IMR-90 (cell line): ENCODE results near the gene CCDC50. TPM values are rescaled to one million over a fixed set of nuclear protein-coding genes. Genes with fewer than 3 reads are reported as not detected.

Experiments
- ATAC-seq: fragments of 200-7000 bp; cut with Tn5 transposase; 2 replicates; pipeline ENCODE4 v1.9.1; 2020; ENCODE audit warnings: low read depth, mild to moderate bottlenecking, moderate library complexity
- BruUV-seq: library from RNA; stranded (reverse); fragments of 400-500 nt; replicated peaks from 2 replicates; lab custom pipeline; 2021; lab: Mats Ljungman, UMichigan
- CTCF ChIA-PET: fragments of 300-600 bp; formaldehyde crosslinking; extraction: SDS; loops from one replicate; lab custom pipeline; 2021; ENCODE audit warnings: antibody characterized with exemption; lab: Yijun Ruan, JAX
- POLR2A ChIA-PET: fragments of 300-600 bp; sonication (Branson Sonifier 250); formaldehyde crosslinking; loops from one replicate; lab custom pipeline; 2022; ENCODE audit warnings: antibody characterized with exemption; ENCODE audit not compliant: unreplicated experiment; lab: Charles Lee
- DNase-seq: peaks from one replicate; pipeline ENCODE4 v3.0.0; 2013
- H2AFZ ChIP-seq: replicated peaks from 2 replicates; pipeline ENCODE3; 2013; ENCODE audit warnings: low read length, mild to moderate bottlenecking; ENCODE audit not compliant: poor library complexity
- H2AK5ac ChIP-seq: 2 replicates; pipeline ENCODE4 v1.6.1; 2013; ENCODE audit warnings: low read depth, low read length, inconsistent platforms
- H2AK9ac ChIP-seq: replicated peaks from 2 replicates; pipeline ENCODE3; 2013; ENCODE audit warnings: mild to moderate bottlenecking, low read depth, low read length, moderate library complexity; ENCODE audit not compliant: poor library complexity
- H2BK120ac ChIP-seq: 2 replicates; pipeline ENCODE4 v1.6.1; 2013; ENCODE audit warnings: low read depth, low read length, inconsistent platforms
- H2BK15ac ChIP-seq: 3 replicates; pipeline ENCODE4 v1.6.1; 2013; ENCODE audit warnings: low read depth, low read length, inconsistent platforms
- H2BK20ac ChIP-seq: 2 replicates; pipeline ENCODE4 v1.6.1; 2013; ENCODE audit warnings: low read depth, mild to moderate bottlenecking, inconsistent platforms, low read length, moderate library complexity
- H2BK5ac ChIP-seq: 2 replicates; pipeline ENCODE4 v1.6.1; 2013; ENCODE audit warnings: mild to moderate bottlenecking, low read depth, low read length, inconsistent platforms; ENCODE audit not compliant: poor library complexity, severe bottlenecking
- H3K14ac ChIP-seq: replicated peaks from 2 replicates; pipeline ENCODE4 v1.6.1; 2013; ENCODE audit warnings: low read depth, low read length, inconsistent platforms
- H3K18ac ChIP-seq: 2 replicates; pipeline ENCODE4 v1.6.1; 2013; ENCODE audit warnings: low read depth, low read length, control low read depth
- H3K23ac ChIP-seq: 2 replicates; pipeline ENCODE4 v1.6.1; 2013; ENCODE audit warnings: low read depth, low read length, inconsistent platforms
- H3K27ac ChIP-seq: 2 replicates; pipeline ENCODE4 v1.5.1; 2013; ENCODE audit warnings: mild to moderate bottlenecking, control low read depth, low read length; ENCODE audit not compliant: insufficient read depth
- H3K27me3 ChIP-seq: 2 replicates; pipeline ENCODE4 v1.6.1; 2013; ENCODE audit warnings: low read length; ENCODE audit not compliant: control insufficient read depth, insufficient read depth
- H3K36me3 ChIP-seq: 2 replicates; pipeline ENCODE4 v1.6.1; 2013; ENCODE audit warnings: low read length, mixed read lengths; ENCODE audit not compliant: control insufficient read depth, insufficient read depth
- H3K4ac ChIP-seq: 2 replicates; pipeline ENCODE4 v1.6.1; 2013; ENCODE audit warnings: low read depth, low read length, inconsistent platforms
- H3K4me1 ChIP-seq: 2 replicates; pipeline ENCODE4 v1.6.1; 2013; ENCODE audit warnings: low read length, mixed read lengths; ENCODE audit not compliant: control insufficient read depth, insufficient read depth
- H3K4me2 ChIP-seq: 2 replicates; pipeline ENCODE4 v1.6.1; 2013; ENCODE audit warnings: low read depth, mild to moderate bottlenecking, control low read depth, low read length, moderate library complexity
- H3K4me3 ChIP-seq: 2 replicates; pipeline ENCODE4 v1.5.1; 2013; ENCODE audit warnings: low read depth, mild to moderate bottlenecking, control low read depth, low read length, moderate library complexity; ENCODE audit not compliant: insufficient read depth
- H3K56ac ChIP-seq: 2 replicates; pipeline ENCODE4 v1.6.1; 2013; ENCODE audit warnings: low read length, inconsistent platforms; ENCODE audit not compliant: insufficient read depth; ENCODE audit errors: extremely low read depth
- H3K79me1 ChIP-seq, 2 experiments: 2 replicates each; pipeline ENCODE4 v1.6.1; 2013; ENCODE audit warnings: low read length in 2 of 2, inconsistent platforms in 1 of 2, low read depth in 1 of 2
- H3K9ac ChIP-seq: 2 replicates; pipeline ENCODE4 v1.6.1; 2013; ENCODE audit warnings: low read depth, low read length, control low read depth
- H3K9me1 ChIP-seq: 2 replicates; pipeline ENCODE4 v1.6.1; 2013; ENCODE audit warnings: low read length, inconsistent platforms; ENCODE audit not compliant: insufficient read depth
- H3K9me3 ChIP-seq: 2 replicates; pipeline ENCODE4 v1.6.1; 2013; ENCODE audit warnings: low read length; ENCODE audit not compliant: control insufficient read depth, insufficient read depth
- H4K20me1 ChIP-seq: 2 replicates; pipeline ENCODE4 v1.6.1; 2013; ENCODE audit warnings: low read length, inconsistent platforms; ENCODE audit not compliant: insufficient read depth
- H4K5ac ChIP-seq: 2 replicates; pipeline ENCODE4 v1.6.1; 2013; ENCODE audit warnings: mild to moderate bottlenecking, low read depth, low read length, control low read depth
- H4K8ac ChIP-seq, 2 experiments: 2 replicates each; pipeline ENCODE4 v1.6.1; 2013; ENCODE audit warnings: low read depth in 2 of 2, low read length in 2 of 2, control low read depth in 1 of 2, inconsistent platforms in 1 of 2
- H4K91ac ChIP-seq: 2 replicates; pipeline ENCODE4 v1.6.1; 2013; ENCODE audit warnings: low read depth, low read length, inconsistent platforms; ENCODE audit not compliant: insufficient read depth
- BHLHE40 ChIP-seq: fragments of 150-350 bp; IDR thresholded peaks from 2 replicates; pipeline ENCODE4 v1.6.1; 2016; ENCODE audit warnings: mild to moderate bottlenecking, low read depth, low read length
- CEBPB ChIP-seq: IDR thresholded peaks from 2 replicates; pipeline ENCODE4 v1.6.1; 2012; ENCODE audit warnings: low read depth, low read length, improper control_type of control experiment
- CHD1 ChIP-seq: IDR thresholded peaks from 2 replicates; pipeline ENCODE4 v1.6.1; 2012; ENCODE audit warnings: low read depth, low read length, improper control_type of control experiment
- FOS ChIP-seq: fragments of 150-350 bp; IDR thresholded peaks from 2 replicates; pipeline ENCODE4 v1.6.1; 2016; ENCODE audit warnings: low read depth, low read length
- MAFK ChIP-seq: IDR thresholded peaks from 2 replicates; pipeline ENCODE4 v1.6.1; 2012; ENCODE audit warnings: low read depth, low read length, improper control_type of control experiment
- MAZ ChIP-seq: IDR thresholded peaks from 2 replicates; pipeline ENCODE4 v1.6.1; 2012; ENCODE audit warnings: low read depth, mild to moderate bottlenecking, low read length, improper control_type of control experiment, moderate library complexity, borderline replicate concordance
- MXI1 ChIP-seq: IDR thresholded peaks from 2 replicates; pipeline ENCODE4 v1.6.1; 2012; ENCODE audit warnings: low read depth, mild to moderate bottlenecking, low read length, moderate library complexity, borderline replicate concordance
- NFE2L2 ChIP-seq: fragments of 150-350 bp; IDR thresholded peaks from 2 replicates; pipeline ENCODE4 v1.6.1; 2016; ENCODE audit warnings: low read depth, mild to moderate bottlenecking, low read length
- POLR2A ChIP-seq: IDR thresholded peaks from 2 replicates; pipeline ENCODE4 v1.6.1; 2012; ENCODE audit warnings: mild to moderate bottlenecking, low read depth, low read length
- RAD21 ChIP-seq: IDR thresholded peaks from 2 replicates; pipeline ENCODE4 v1.6.1; 2012; ENCODE audit warnings: low read length, improper control_type of control experiment
- RCOR1 ChIP-seq: IDR thresholded peaks from 2 replicates; pipeline ENCODE4 v1.6.1; 2012; ENCODE audit warnings: mild to moderate bottlenecking, low read length, improper control_type of control experiment; ENCODE audit not compliant: insufficient replicate concordance
- RFX5 ChIP-seq: IDR thresholded peaks from 2 replicates; pipeline ENCODE4 v1.8.0; 2012; ENCODE audit warnings: low read depth, mild to moderate bottlenecking, low read length, moderate library complexity
- SMC3 ChIP-seq: fragments of 150-350 bp; IDR thresholded peaks from 2 replicates; pipeline ENCODE4 v1.6.1; 2016; ENCODE audit warnings: low read depth, mild to moderate bottlenecking, antibody characterized with exemption, low read length, moderate library complexity
- USF2 ChIP-seq: fragments of 150-350 bp; IDR thresholded peaks from 2 replicates; pipeline ENCODE4 v1.6.1; 2017; ENCODE audit warnings: mild to moderate bottlenecking, antibody characterized with exemption, low read length, low read depth
- WGBS, 2 experiments: methylation state at CpG; one replicate each; pipeline versions ENCODE4 v1.1.5 to v1.1.7; 2013; ENCODE audit warnings: missing lambda C conversion rate in 2 of 2; ENCODE audit not compliant: insufficient read length in 1 of 2; ENCODE audit errors: extremely low coverage in 2 of 2; 5-methylcytosine and 5-hydroxymethylcytosine counted together
- dilution Hi-C: fragments of 300-500 bp; cut with HindIII; formaldehyde crosslinking; loops from one replicate; pipeline ENCODE4 v1.14.3; 2018; ENCODE audit warnings: low sequenced_read_pairs; ENCODE audit not compliant: unreplicated experiment
- in situ Hi-C: fragments of 300-500 bp; cut with MboI; formaldehyde crosslinking; loops from 3 replicates; pipeline ENCODE4 v1.14.3; 2019; ENCODE audit warnings: low sequenced_read_pairs, inconsistent platforms, mixed read lengths
- intact Hi-C: fragments of 100-400 bp; cut with micrococcal nuclease; formaldehyde crosslinking; loops from 2 replicates; pipeline ENCODE4 v1.10.0; 2022
- polyA plus RNA-seq, 3 experiments: library from polyadenylated mRNA; depleted of rRNA; stranded (reverse); fragments of >200 nt; gene quantifications; 2 replicates each; pipeline ENCODE4 v1.2.3, GENCODE V29; 2012; ENCODE audit warnings: low replicate concordance in 1 of 3
- total RNA-seq: library from RNA; depleted of rRNA; stranded (reverse); fragments of >200 nt; gene quantifications from 2 replicates; pipeline ENCODE4 v1.2.3, GENCODE V29; 2012
- TF ChIP-seq, protein P1 (sequence below): conservative IDR thresholded peaks from 2 replicates; pipeline ENCODE4 v1.5.1; 2012; ENCODE audit warnings: mild to moderate bottlenecking, low read depth, low read length, improper control_type of control experiment
- TF ChIP-seq, protein P2 (sequence below): fragments of 150-350 bp; IDR thresholded peaks from 2 replicates; pipeline ENCODE4 v1.6.1; 2016; ENCODE audit warnings: low read depth, mild to moderate bottlenecking, low read length, moderate library complexity, borderline replicate concordance

Gene CCDC50
- total and polyA plus RNA-seq, 2 of the 4 experiments (the other 2 are of a cell fraction), result 59.0 to 63.1 TPM

GRCh38 chr3:191432162-191432561 lies 103.0 kb downstream of the CCDC50 start:
- intact Hi-C loops (no loop called here), in situ Hi-C loops (no loop called here), dilution Hi-C loops (no loop called here)
- Histone ChIP-seq H2BK5ac (no peak overlapping the region), H3K27me3 (no peaks in the 10 kb centered on the region), H3K79me1 (no peaks in the 10 kb centered on the region), H3K23ac (no peak overlapping the region), H3K4ac (no peak overlapping the region), H3K27ac (no peak overlapping the region), H4K91ac (no peak overlapping the region), H4K8ac (no peak overlapping the region), H2BK20ac (no peak overlapping the region), H3K18ac (no peak overlapping the region), H2AK9ac (no peak overlapping the region), H3K9me1 (no peaks in the 10 kb centered on the region), H2BK120ac (no peak overlapping the region), H3K4me3 (no peak overlapping the region), H3K56ac (no peak overlapping the region), H3K9ac (no peak overlapping the region), H3K14ac (no peak overlapping the region), H4K20me1 (no peaks in the 10 kb centered on the region), H2BK15ac (no peak overlapping the region), H2AK5ac (no peak overlapping the region), H4K5ac (no peak overlapping the region), H3K4me2 (no peak overlapping the region), H3K4me1 (no peaks in the 10 kb centered on the region), H3K9me3 (no peaks in the 10 kb centered on the region), H3K36me3 (no peaks in the 10 kb centered on the region), H2AFZ (no peak overlapping the region)
- no peak for ATAC-seq
- no TSS peak for BruUV-seq
- POLR2A ChIA-PET, result no interaction called here
- WGBS, 2 experiments, result no CpG with 5 or more reads among the region's 5 CpGs
- TF ChIP-seq FOS (no peak), POLR2A (no peak), MAZ (no peak), CHD1 (no peak), USF2 (no peak), BHLHE40 (no peak), MXI1 (no peak), CEBPB (no peak), MAFK (no peak), SMC3 (no peak), RFX5 (no peak), RCOR1 (no peak), RAD21 (no peak), NFE2L2 (no peak)
- TF ChIP-seq, protein P1, sequence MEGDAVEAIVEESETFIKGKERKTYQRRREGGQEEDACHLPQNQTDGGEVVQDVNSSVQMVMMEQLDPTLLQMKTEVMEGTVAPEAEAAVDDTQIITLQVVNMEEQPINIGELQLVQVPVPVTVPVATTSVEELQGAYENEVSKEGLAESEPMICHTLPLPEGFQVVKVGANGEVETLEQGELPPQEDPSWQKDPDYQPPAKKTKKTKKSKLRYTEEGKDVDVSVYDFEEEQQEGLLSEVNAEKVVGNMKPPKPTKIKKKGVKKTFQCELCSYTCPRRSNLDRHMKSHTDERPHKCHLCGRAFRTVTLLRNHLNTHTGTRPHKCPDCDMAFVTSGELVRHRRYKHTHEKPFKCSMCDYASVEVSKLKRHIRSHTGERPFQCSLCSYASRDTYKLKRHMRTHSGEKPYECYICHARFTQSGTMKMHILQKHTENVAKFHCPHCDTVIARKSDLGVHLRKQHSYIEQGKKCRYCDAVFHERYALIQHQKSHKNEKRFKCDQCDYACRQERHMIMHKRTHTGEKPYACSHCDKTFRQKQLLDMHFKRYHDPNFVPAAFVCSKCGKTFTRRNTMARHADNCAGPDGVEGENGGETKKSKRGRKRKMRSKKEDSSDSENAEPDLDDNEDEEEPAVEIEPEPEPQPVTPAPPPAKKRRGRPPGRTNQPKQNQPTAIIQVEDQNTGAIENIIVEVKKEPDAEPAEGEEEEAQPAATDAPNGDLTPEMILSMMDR, result no peak
- TF ChIP-seq, protein P2, sequence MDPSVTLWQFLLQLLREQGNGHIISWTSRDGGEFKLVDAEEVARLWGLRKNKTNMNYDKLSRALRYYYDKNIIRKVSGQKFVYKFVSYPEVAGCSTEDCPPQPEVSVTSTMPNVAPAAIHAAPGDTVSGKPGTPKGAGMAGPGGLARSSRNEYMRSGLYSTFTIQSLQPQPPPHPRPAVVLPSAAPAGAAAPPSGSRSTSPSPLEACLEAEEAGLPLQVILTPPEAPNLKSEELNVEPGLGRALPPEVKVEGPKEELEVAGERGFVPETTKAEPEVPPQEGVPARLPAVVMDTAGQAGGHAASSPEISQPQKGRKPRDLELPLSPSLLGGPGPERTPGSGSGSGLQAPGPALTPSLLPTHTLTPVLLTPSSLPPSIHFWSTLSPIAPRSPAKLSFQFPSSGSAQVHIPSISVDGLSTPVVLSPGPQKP, result no peak
- no peak for DNase-seq
- CTCF ChIA-PET, result no interaction called here
